Activated gamma-delta T cell treated with Interleukin-2 at 50 U/mL for 16 hours (primary cell): ENCODE data around the gene ZDHHC17.

Source experiments
- DNase-seq: peaks from one replicate; pipeline ENCODE4 v3.0.0-alpha.2; 2020

Gene ZDHHC17

GRCh38 chr12:76830436-76830835 lies 66.5 kb downstream of the ZDHHC17 start:
- no peak for DNase-seq

- DNase-seq, result no peak
Observed at GRCh38 chr12:76836633-76837032, 72.7 kb downstream of the ZDHHC17 start.

- no peak for DNase-seq
Observed at GRCh38 chr12:76847260-76847659, 83.3 kb downstream of the ZDHHC17 start.

- DNase-seq, result no peak
Observed at GRCh38 chr12:76848132-76848531, 84.2 kb downstream of the ZDHHC17 start.

- no peak for DNase-seq
Observed at GRCh38 chr12:76852106-76852505, 88.2 kb downstream of the ZDHHC17 start.

- no peak for DNase-seq
Observed at GRCh38 chr12:76855271-76855670, 91.4 kb downstream of the ZDHHC17 start.

GRCh38 chr12:76856018-76856644 lies 92.2 kb downstream of the ZDHHC17 start:
- no peak for DNase-seq

- no peak for DNase-seq
Observed at GRCh38 chr12:76859611-76860010, 95.7 kb downstream of the ZDHHC17 start.

- no peak for DNase-seq
Observed at GRCh38 chr12:76860256-76860655, 96.3 kb downstream of the ZDHHC17 start.

- no peak for DNase-seq
Observed at GRCh38 chr12:76863005-76863670, 99.2 kb downstream of the ZDHHC17 start.

GRCh38 chr12:76863837-76864236 lies 99.9 kb downstream of the ZDHHC17 start:
- DNase-seq, result no peak

- no peak for DNase-seq
Observed at GRCh38 chr12:76864791-76865400, 101.0 kb downstream of the ZDHHC17 start.

GRCh38 chr12:76866151-76866567 lies 102.2 kb downstream of the ZDHHC17 start:
- DNase-seq, result no peak

- DNase-seq, result no peak
Observed at GRCh38 chr12:76866726-76867125, 102.8 kb downstream of the ZDHHC17 start.

GRCh38 chr12:76871082-76871481 lies 107.2 kb downstream of the ZDHHC17 start:
- no peak for DNase-seq

GRCh38 chr12:76871742-76872141 lies 107.8 kb downstream of the ZDHHC17 start:
- DNase-seq, result no peak

- DNase-seq, result no peak
Observed at GRCh38 chr12:76872415-76872814, 108.5 kb downstream of the ZDHHC17 start.

- no peak for DNase-seq
Observed at GRCh38 chr12:76874027-76874426, 110.1 kb downstream of the ZDHHC17 start.

GRCh38 chr12:76874491-76875190 lies 110.7 kb downstream of the ZDHHC17 start:
- no peak for DNase-seq

GRCh38 chr12:76876696-76877229 lies 112.8 kb downstream of the ZDHHC17 start:
- no peak for DNase-seq

GRCh38 chr12:76878099-76878898 lies 114.4 kb downstream of the ZDHHC17 start:
- DNase-seq, result peak; percentile 8

GRCh38 chr12:76878899-76879709 lies 115.2 kb downstream of the ZDHHC17 start, which contains the start of gene CSRP2:
Gene CSRP2 (minus strand): TSS chr12:76879019. CDS start chr12:76866260, 12,759 bp downstream.
- DNase-seq, result peak; percentile 36
